Endothelial cell of umbilical vein (primary cell): ENCODE data around the gene C1orf159.

Experiments
- EZH2 ChIP-seq: IDR thresholded peaks from 2 replicates; pipeline ENCODE4 v1.6.1; 2012; ENCODE audit warnings: borderline replicate concordance, low read depth, mild to moderate bottlenecking, moderate library complexity, low read length, inconsistent platforms; ENCODE audit not compliant: severe bottlenecking
- GATA2 ChIP-seq: IDR thresholded peaks from 2 replicates; pipeline ENCODE4 v1.7.0; 2011; ENCODE audit warnings: low read depth, mild to moderate bottlenecking, moderate library complexity, mixed read lengths, low read length; ENCODE audit not compliant: insufficient read length, insufficient read depth
- MYC ChIP-seq: IDR thresholded peaks from one replicate; pipeline ENCODE4 v1.6.1; 2011; ENCODE audit warnings: mild to moderate bottlenecking, low read depth, low read length
- POLR2A ChIP-seq: IDR thresholded peaks from 2 replicates; pipeline ENCODE4 v1.6.1; 2012; ENCODE audit warnings: low read depth, mild to moderate bottlenecking, control low read depth, low read length
- POLR2AphosphoS5 ChIP-seq: IDR thresholded peaks from 2 replicates; pipeline ENCODE4 v1.6.1; 2012; ENCODE audit warnings: low read depth, mild to moderate bottlenecking, control low read depth, low read length, moderate library complexity; ENCODE audit not compliant: insufficient read depth
- TF ChIP-seq, protein P1 (sequence below), 2 donors: IDR thresholded peaks; 1 replicate in 1 of 2; 2 replicates in 1 of 2; pipeline ENCODE4 v1.5.1; 2011; ENCODE audit warnings: low read length in 2 of 2, mild to moderate bottlenecking in 2 of 2, moderate library complexity in 2 of 2, control low read depth in 1 of 2, inconsistent platforms in 1 of 2, low read depth in 1 of 2; ENCODE audit not compliant: insufficient read depth in 1 of 2; ENCODE audit errors: extremely low read depth in 1 of 2

- TF ChIP-seq, protein P1, sequence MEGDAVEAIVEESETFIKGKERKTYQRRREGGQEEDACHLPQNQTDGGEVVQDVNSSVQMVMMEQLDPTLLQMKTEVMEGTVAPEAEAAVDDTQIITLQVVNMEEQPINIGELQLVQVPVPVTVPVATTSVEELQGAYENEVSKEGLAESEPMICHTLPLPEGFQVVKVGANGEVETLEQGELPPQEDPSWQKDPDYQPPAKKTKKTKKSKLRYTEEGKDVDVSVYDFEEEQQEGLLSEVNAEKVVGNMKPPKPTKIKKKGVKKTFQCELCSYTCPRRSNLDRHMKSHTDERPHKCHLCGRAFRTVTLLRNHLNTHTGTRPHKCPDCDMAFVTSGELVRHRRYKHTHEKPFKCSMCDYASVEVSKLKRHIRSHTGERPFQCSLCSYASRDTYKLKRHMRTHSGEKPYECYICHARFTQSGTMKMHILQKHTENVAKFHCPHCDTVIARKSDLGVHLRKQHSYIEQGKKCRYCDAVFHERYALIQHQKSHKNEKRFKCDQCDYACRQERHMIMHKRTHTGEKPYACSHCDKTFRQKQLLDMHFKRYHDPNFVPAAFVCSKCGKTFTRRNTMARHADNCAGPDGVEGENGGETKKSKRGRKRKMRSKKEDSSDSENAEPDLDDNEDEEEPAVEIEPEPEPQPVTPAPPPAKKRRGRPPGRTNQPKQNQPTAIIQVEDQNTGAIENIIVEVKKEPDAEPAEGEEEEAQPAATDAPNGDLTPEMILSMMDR (IDR thresholded peaks at IDR 0.05; ENCODE audit: extremely low read depth in 1 of 2, insufficient read depth in 1 of 2, low read depth in 1 of 2, low read length in 2 of 2), result no peak
- no peak for TF ChIP-seq EZH2
- TF ChIP-seq POLR2A, result no peak
- TF ChIP-seq POLR2AphosphoS5, result no peak
- no peak for TF ChIP-seq MYC
- no peak for TF ChIP-seq GATA2
Measured at GRCh38 chr1:1118876-1119220, 3.0 kb upstream of the C1orf159 start.
